Femur (tissue), 1 donor: ENCODE measurements around the gene FBXL5.
A peak's percentile ranks its signal among the peaks of the same experiment; 100 is the strongest.
"Not testable (repeated sequence)": the region's sequence is repeated elsewhere in the genome, so short reads cannot be mapped to it uniquely, and the experiment has no call there.

Experiments used
- DNase-seq: peaks from one replicate; pipeline ENCODE4 v3.0.0-alpha.2; 2017

The FBXL5 gene

GRCh38 chr4:15648600-15648999 is 6.6 kb downstream of the FBXL5 start:
- DNase-seq: no peak

- DNase-seq: no peak
These were observed 16.7 kb downstream of the FBXL5 start for GRCh38 chr4:15638418-15638817.

GRCh38 chr4:15636818-15637217 is 18.3 kb downstream of the FBXL5 start:
- no peak for DNase-seq

GRCh38 chr4:15617407-15617806 is 37.8 kb downstream of the FBXL5 start:
- not testable (repeated sequence) for DNase-seq

- not testable (repeated sequence) for DNase-seq
These were observed 40.3 kb downstream of the FBXL5 start for GRCh38 chr4:15614891-15615290.

GRCh38 chr4:15612136-15612535 is 43.0 kb downstream of the FBXL5 start:
- no peak for DNase-seq

- DNase-seq: no peak
These were observed 44.3 kb downstream of the FBXL5 start for GRCh38 chr4:15610855-15611254.

- DNase-seq: no peak
These were observed 49.6 kb downstream of the FBXL5 start for GRCh38 chr4:15605537-15605936.

GRCh38 chr4:15601862-15602261 is 53.3 kb downstream of the FBXL5 start:
- DNase-seq: no peak

- DNase-seq: no peak
These were observed 55.0 kb downstream of the FBXL5 start for GRCh38 chr4:15600176-15600575.

GRCh38 chr4:15598644-15599043 is 56.5 kb downstream of the FBXL5 start:
- DNase-seq: no peak

- no peak for DNase-seq
These were observed 62.4 kb downstream of the FBXL5 start for GRCh38 chr4:15592799-15593198.

GRCh38 chr4:15587649-15588048 is 67.5 kb downstream of the FBXL5 start:
- no peak for DNase-seq

GRCh38 chr4:15586066-15586465 is 69.1 kb downstream of the FBXL5 start:
- no peak for DNase-seq

- no peak for DNase-seq
These were observed 69.8 kb downstream of the FBXL5 start for GRCh38 chr4:15585331-15585730.

- DNase-seq: no peak
These were observed 70.4 kb downstream of the FBXL5 start for GRCh38 chr4:15584785-15585184.

- DNase-seq: no peak
These were observed 77.6 kb downstream of the FBXL5 start for GRCh38 chr4:15577508-15577907.

GRCh38 chr4:15575966-15576365 is 79.2 kb downstream of the FBXL5 start:
- no peak for DNase-seq

- no peak for DNase-seq
These were observed 85.4 kb downstream of the FBXL5 start for GRCh38 chr4:15569746-15570145.

GRCh38 chr4:15568821-15569220 is 86.3 kb downstream of the FBXL5 start:
- DNase-seq: peak; percentile 27

GRCh38 chr4:15563871-15564270 is 91.3 kb downstream of the FBXL5 start:
- DNase-seq: no peak

GRCh38 chr4:15562623-15563022 is 92.5 kb downstream of the FBXL5 start:
- no peak for DNase-seq

- DNase-seq: no peak
These were observed 93.0 kb downstream of the FBXL5 start for GRCh38 chr4:15562114-15562513.

- DNase-seq: no peak
These were observed 96.6 kb downstream of the FBXL5 start for GRCh38 chr4:15558561-15558960.

GRCh38 chr4:15557786-15558550 is 97.2 kb downstream of the FBXL5 start:
- DNase-seq: no peak
